IMR-90 (cell line): ENCODE measurements around the gene SPTB. TPM values are rescaled to one million over a fixed set of nuclear protein-coding genes. Genes with fewer than 3 reads are reported as not detected.

Source experiments
- ATAC-seq: fragments of 200-7000 bp; cut with Tn5 transposase; 2 replicates; pipeline ENCODE4 v1.9.1; 2020; ENCODE audit warnings: low read depth, mild to moderate bottlenecking, moderate library complexity
- BruUV-seq: library from RNA; stranded (reverse); fragments of 400-500 nt; replicated peaks from 2 replicates; lab custom pipeline; 2021; lab: Mats Ljungman, UMichigan
- CTCF ChIA-PET: fragments of 300-600 bp; formaldehyde crosslinking; extraction: SDS; loops from one replicate; lab custom pipeline; 2021; ENCODE audit warnings: antibody characterized with exemption; lab: Yijun Ruan, JAX
- POLR2A ChIA-PET: fragments of 300-600 bp; sonication (Branson Sonifier 250); formaldehyde crosslinking; loops from one replicate; lab custom pipeline; 2022; ENCODE audit warnings: antibody characterized with exemption; ENCODE audit not compliant: unreplicated experiment; lab: Charles Lee
- DNase-seq: peaks from one replicate; pipeline ENCODE4 v3.0.0; 2013
- H2AFZ ChIP-seq: replicated peaks from 2 replicates; pipeline ENCODE3; 2013; ENCODE audit warnings: low read length, mild to moderate bottlenecking; ENCODE audit not compliant: poor library complexity
- H2AK5ac ChIP-seq: 2 replicates; pipeline ENCODE4 v1.6.1; 2013; ENCODE audit warnings: low read depth, low read length, inconsistent platforms
- H2AK9ac ChIP-seq: replicated peaks from 2 replicates; pipeline ENCODE3; 2013; ENCODE audit warnings: mild to moderate bottlenecking, low read depth, low read length, moderate library complexity; ENCODE audit not compliant: poor library complexity
- H2BK120ac ChIP-seq: 2 replicates; pipeline ENCODE4 v1.6.1; 2013; ENCODE audit warnings: low read depth, low read length, inconsistent platforms
- H2BK15ac ChIP-seq: 3 replicates; pipeline ENCODE4 v1.6.1; 2013; ENCODE audit warnings: low read depth, low read length, inconsistent platforms
- H2BK20ac ChIP-seq: 2 replicates; pipeline ENCODE4 v1.6.1; 2013; ENCODE audit warnings: low read depth, mild to moderate bottlenecking, inconsistent platforms, low read length, moderate library complexity
- H2BK5ac ChIP-seq: 2 replicates; pipeline ENCODE4 v1.6.1; 2013; ENCODE audit warnings: mild to moderate bottlenecking, low read depth, low read length, inconsistent platforms; ENCODE audit not compliant: poor library complexity, severe bottlenecking
- H3K14ac ChIP-seq: replicated peaks from 2 replicates; pipeline ENCODE4 v1.6.1; 2013; ENCODE audit warnings: low read depth, low read length, inconsistent platforms
- H3K18ac ChIP-seq: 2 replicates; pipeline ENCODE4 v1.6.1; 2013; ENCODE audit warnings: low read depth, low read length, control low read depth
- H3K23ac ChIP-seq: 2 replicates; pipeline ENCODE4 v1.6.1; 2013; ENCODE audit warnings: low read depth, low read length, inconsistent platforms
- H3K27ac ChIP-seq: 2 replicates; pipeline ENCODE4 v1.5.1; 2013; ENCODE audit warnings: mild to moderate bottlenecking, control low read depth, low read length; ENCODE audit not compliant: insufficient read depth
- H3K27me3 ChIP-seq: 2 replicates; pipeline ENCODE4 v1.6.1; 2013; ENCODE audit warnings: low read length; ENCODE audit not compliant: control insufficient read depth, insufficient read depth
- H3K36me3 ChIP-seq: 2 replicates; pipeline ENCODE4 v1.6.1; 2013; ENCODE audit warnings: low read length, mixed read lengths; ENCODE audit not compliant: control insufficient read depth, insufficient read depth
- H3K4ac ChIP-seq: 2 replicates; pipeline ENCODE4 v1.6.1; 2013; ENCODE audit warnings: low read depth, low read length, inconsistent platforms
- H3K4me1 ChIP-seq: 2 replicates; pipeline ENCODE4 v1.6.1; 2013; ENCODE audit warnings: low read length, mixed read lengths; ENCODE audit not compliant: control insufficient read depth, insufficient read depth
- H3K4me2 ChIP-seq: 2 replicates; pipeline ENCODE4 v1.6.1; 2013; ENCODE audit warnings: low read depth, mild to moderate bottlenecking, control low read depth, low read length, moderate library complexity
- H3K4me3 ChIP-seq: 2 replicates; pipeline ENCODE4 v1.5.1; 2013; ENCODE audit warnings: low read depth, mild to moderate bottlenecking, control low read depth, low read length, moderate library complexity; ENCODE audit not compliant: insufficient read depth
- H3K56ac ChIP-seq: 2 replicates; pipeline ENCODE4 v1.6.1; 2013; ENCODE audit warnings: low read length, inconsistent platforms; ENCODE audit not compliant: insufficient read depth; ENCODE audit errors: extremely low read depth
- H3K79me1 ChIP-seq, 2 experiments: 2 replicates each; pipeline ENCODE4 v1.6.1; 2013; ENCODE audit warnings: low read length in 2 of 2, inconsistent platforms in 1 of 2, low read depth in 1 of 2
- H3K9ac ChIP-seq: 2 replicates; pipeline ENCODE4 v1.6.1; 2013; ENCODE audit warnings: low read depth, low read length, control low read depth
- H3K9me1 ChIP-seq: 2 replicates; pipeline ENCODE4 v1.6.1; 2013; ENCODE audit warnings: low read length, inconsistent platforms; ENCODE audit not compliant: insufficient read depth
- H3K9me3 ChIP-seq: 2 replicates; pipeline ENCODE4 v1.6.1; 2013; ENCODE audit warnings: low read length; ENCODE audit not compliant: control insufficient read depth, insufficient read depth
- H4K20me1 ChIP-seq: 2 replicates; pipeline ENCODE4 v1.6.1; 2013; ENCODE audit warnings: low read length, inconsistent platforms; ENCODE audit not compliant: insufficient read depth
- H4K5ac ChIP-seq: 2 replicates; pipeline ENCODE4 v1.6.1; 2013; ENCODE audit warnings: mild to moderate bottlenecking, low read depth, low read length, control low read depth
- H4K8ac ChIP-seq, 2 experiments: 2 replicates each; pipeline ENCODE4 v1.6.1; 2013; ENCODE audit warnings: low read depth in 2 of 2, low read length in 2 of 2, control low read depth in 1 of 2, inconsistent platforms in 1 of 2
- H4K91ac ChIP-seq: 2 replicates; pipeline ENCODE4 v1.6.1; 2013; ENCODE audit warnings: low read depth, low read length, inconsistent platforms; ENCODE audit not compliant: insufficient read depth
- RAD21 ChIP-seq: IDR thresholded peaks from 2 replicates; pipeline ENCODE4 v1.6.1; 2012; ENCODE audit warnings: low read length, improper control_type of control experiment
- USF2 ChIP-seq: fragments of 150-350 bp; IDR thresholded peaks from 2 replicates; pipeline ENCODE4 v1.6.1; 2017; ENCODE audit warnings: mild to moderate bottlenecking, antibody characterized with exemption, low read length, low read depth
- WGBS, 2 experiments: methylation state at CpG; one replicate each; pipeline versions ENCODE4 v1.1.5 to v1.1.7; 2013; ENCODE audit warnings: missing lambda C conversion rate in 2 of 2; ENCODE audit not compliant: insufficient read length in 1 of 2; ENCODE audit errors: extremely low coverage in 2 of 2; 5-methylcytosine and 5-hydroxymethylcytosine counted together
- dilution Hi-C: fragments of 300-500 bp; cut with HindIII; formaldehyde crosslinking; loops from one replicate; pipeline ENCODE4 v1.14.3; 2018; ENCODE audit warnings: low sequenced_read_pairs; ENCODE audit not compliant: unreplicated experiment
- in situ Hi-C: fragments of 300-500 bp; cut with MboI; formaldehyde crosslinking; loops from 3 replicates; pipeline ENCODE4 v1.14.3; 2019; ENCODE audit warnings: low sequenced_read_pairs, inconsistent platforms, mixed read lengths
- intact Hi-C: fragments of 100-400 bp; cut with micrococcal nuclease; formaldehyde crosslinking; loops from 2 replicates; pipeline ENCODE4 v1.10.0; 2022
- polyA plus RNA-seq, 3 experiments: library from polyadenylated mRNA; depleted of rRNA; stranded (reverse); fragments of >200 nt; gene quantifications; 2 replicates each; pipeline ENCODE4 v1.2.3, GENCODE V29; 2012; ENCODE audit warnings: low replicate concordance in 1 of 3
- total RNA-seq: library from RNA; depleted of rRNA; stranded (reverse); fragments of >200 nt; gene quantifications from 2 replicates; pipeline ENCODE4 v1.2.3, GENCODE V29; 2012

Gene SPTB
- total and polyA plus RNA-seq, 2 of the 4 experiments (the other 2 are of a cell fraction): under 0.01 to 0.07 TPM

GRCh38 chr14:64725261-64725815 is 154.4 kb downstream of the SPTB start:
- H3K9ac ChIP-seq: no peak overlapping the region
- H3K4me1 ChIP-seq: peaks cover 8% of the 10 kb centered on the region
- no peaks in the 10 kb centered on the region for H3K27me3 ChIP-seq
- no peak overlapping the region for H2BK120ac ChIP-seq
- no peak overlapping the region for H3K4me2 ChIP-seq
- H3K9me1 ChIP-seq: peaks cover 13% of the 10 kb centered on the region; the same call in 1 of the 2 replicates
- WGBS, 2 experiments: 70% methylated on average over 2 of the region's 3 CpGs; no CpG with 5 or more reads in 1 of the 2 experiments
- H2BK5ac ChIP-seq: no peak overlapping the region
- H3K23ac ChIP-seq: no peak overlapping the region
- H2AK5ac ChIP-seq: no peak overlapping the region
- no peak for ATAC-seq
- H3K18ac ChIP-seq: no peak overlapping the region
- no peak overlapping the region for H3K4me3 ChIP-seq
- no peak overlapping the region for H3K27ac ChIP-seq
- H2BK15ac ChIP-seq: no peak overlapping the region
- intact Hi-C loops: no loop called here
- H2AK9ac ChIP-seq: no peak overlapping the region
- H2BK20ac ChIP-seq: no peak overlapping the region
- BruUV-seq: no TSS peak
- POLR2A ChIA-PET: no interaction called here
- dilution Hi-C loops: no loop called here
- no peaks in the 10 kb centered on the region for H4K20me1 ChIP-seq
- peaks cover 11% of the 10 kb centered on the region for H3K36me3 ChIP-seq
- no peak overlapping the region for H2AFZ ChIP-seq
- no peak overlapping the region for H4K8ac ChIP-seq
- H3K79me1 ChIP-seq: peaks cover 0 to 16% of the 10 kb centered on the region in 2 experiments; a peak in 2 of 4 replicates
- no peak for TF ChIP-seq USF2
- TF ChIP-seq RAD21: no peak
- CTCF ChIA-PET: interaction anchor here (0.7 kb wide), 1 partner anchor 16 kb away, joined by 3 read pairs; no protein-coding TSS in a partner anchor
- no peak overlapping the region for H3K4ac ChIP-seq
- H4K5ac ChIP-seq: no peak overlapping the region
- H4K91ac ChIP-seq: no peak overlapping the region
- H3K56ac ChIP-seq: no peak overlapping the region
- in situ Hi-C loops: no loop called here
- no peak for DNase-seq
- H3K9me3 ChIP-seq: no peaks in the 10 kb centered on the region
- no peak overlapping the region for H3K14ac ChIP-seq
